Measurements from ENCODE around the gene LTA. TPM values are rescaled to one million over a fixed set of nuclear protein-coding genes. Genes with fewer than 3 reads are reported as not detected.

Gene LTA
- polyA plus RNA-seq, 3 donors = 0.26 to 0.28 TPM; not detected in 1

DNA sequence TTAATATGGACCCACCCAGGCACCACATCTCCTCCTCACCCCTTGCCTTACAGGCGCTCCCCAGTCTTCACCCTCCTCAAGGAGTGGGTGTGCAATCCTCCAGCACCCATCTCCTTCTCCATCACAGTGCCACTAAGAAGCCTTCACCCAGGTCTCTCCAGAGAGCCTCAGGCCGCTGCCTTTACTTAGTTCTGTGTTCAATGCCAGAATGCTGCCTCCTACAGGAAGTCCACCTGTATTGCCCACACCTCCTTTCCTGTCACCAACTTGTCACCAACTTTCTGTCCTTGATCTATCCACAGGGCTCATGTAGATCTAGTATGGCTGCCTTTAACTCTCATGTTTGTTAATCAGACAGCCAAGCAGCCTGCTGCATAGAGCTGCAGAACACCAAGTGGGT, 13.4 kb downstream of the LTA start:
- Mint-ChIP-seq H3K36me3 (peaks cover 25 to 29% of the 10 kb centered on the region in 2 donors), H3K9me3 (peaks cover 0 to 5% (median 0%) of the 10 kb centered on the region in 7 donors), H3K27me3 (ENCODE audit: low read depth in 3 of 3) (peaks cover 0 to 5% (median 3%) of the 10 kb centered on the region in 3 donors), H3K4me1 (peaks cover 85% of the 10 kb centered on the region), H3K4me3 (peak overlapping the region; percentile 97 to 98), H3K27ac (peak overlapping the region; percentile 84 to 97 (median 95))
- H3K27me3 ChIP-seq (ENCODE audit: control insufficient read depth in 2 of 2, insufficient read depth in 2 of 2, low read length in 2 of 2) = no peaks in the 10 kb centered on the region
- peak overlapping the region; percentile 99 for H3K4me2 ChIP-seq (replicated peaks; ENCODE audit: extremely low read depth, low read length, poor library complexity, severe bottlenecking)
- H2AFZ ChIP-seq (ENCODE audit: insufficient read depth, low read depth, low read length, poor library complexity, severe bottlenecking) = peak overlapping the region; percentile 9
- peaks cover 24% of the 10 kb centered on the region for H4K20me1 ChIP-seq (ENCODE audit: insufficient read depth, low read length)
- intact Hi-C loops (cut with micrococcal nuclease) = no loop called here
- peak in 2 of 3 donors; percentile 35 to 50 for DNase-seq
- no peaks in the 10 kb centered on the region for H3K9me3 ChIP-seq (replicated peaks in 1 of 2; ENCODE audit: control insufficient read depth in 1 of 2, insufficient read depth in 1 of 2, low read length in 2 of 2)
- H3K4me3 ChIP-seq (replicated peaks in 1 of 3; ENCODE audit: low read depth in 2 of 3, low read length in 3 of 3) = peak overlapping the region in 1 of 3 experiments; percentile 98
- H3K36me3 ChIP-seq (replicated peaks in 1 of 2; ENCODE audit: control insufficient read depth in 1 of 2, insufficient read depth in 2 of 2, low read length in 2 of 2) = peaks cover 12 to 17% of the 10 kb centered on the region in 2 donors
- peak overlapping the region; percentile 80 to 85 for H3K27ac ChIP-seq (ENCODE audit: low read depth in 1 of 2, low read length in 2 of 2)
- 34% methylated on average over 2 of the region's 2 CpGs for WGBS (ENCODE audit: insufficient coverage)
- peaks cover 77 to 92% of the 10 kb centered on the region in 2 donors for H3K4me1 ChIP-seq (ENCODE audit: control insufficient read depth in 1 of 2, insufficient read depth in 2 of 2, low read length in 2 of 2)
- H3K9ac ChIP-seq (ENCODE audit: insufficient read depth, low read length, poor library complexity, severe bottlenecking) = no peak overlapping the region
- TF ChIP-seq, protein P1, sequence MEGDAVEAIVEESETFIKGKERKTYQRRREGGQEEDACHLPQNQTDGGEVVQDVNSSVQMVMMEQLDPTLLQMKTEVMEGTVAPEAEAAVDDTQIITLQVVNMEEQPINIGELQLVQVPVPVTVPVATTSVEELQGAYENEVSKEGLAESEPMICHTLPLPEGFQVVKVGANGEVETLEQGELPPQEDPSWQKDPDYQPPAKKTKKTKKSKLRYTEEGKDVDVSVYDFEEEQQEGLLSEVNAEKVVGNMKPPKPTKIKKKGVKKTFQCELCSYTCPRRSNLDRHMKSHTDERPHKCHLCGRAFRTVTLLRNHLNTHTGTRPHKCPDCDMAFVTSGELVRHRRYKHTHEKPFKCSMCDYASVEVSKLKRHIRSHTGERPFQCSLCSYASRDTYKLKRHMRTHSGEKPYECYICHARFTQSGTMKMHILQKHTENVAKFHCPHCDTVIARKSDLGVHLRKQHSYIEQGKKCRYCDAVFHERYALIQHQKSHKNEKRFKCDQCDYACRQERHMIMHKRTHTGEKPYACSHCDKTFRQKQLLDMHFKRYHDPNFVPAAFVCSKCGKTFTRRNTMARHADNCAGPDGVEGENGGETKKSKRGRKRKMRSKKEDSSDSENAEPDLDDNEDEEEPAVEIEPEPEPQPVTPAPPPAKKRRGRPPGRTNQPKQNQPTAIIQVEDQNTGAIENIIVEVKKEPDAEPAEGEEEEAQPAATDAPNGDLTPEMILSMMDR (IDR thresholded peaks at IDR 0.05) = peak; percentile 60
- H3K79me2 ChIP-seq (ENCODE audit: insufficient read depth, low read length) = peaks cover 78% of the 10 kb centered on the region

DNA sequence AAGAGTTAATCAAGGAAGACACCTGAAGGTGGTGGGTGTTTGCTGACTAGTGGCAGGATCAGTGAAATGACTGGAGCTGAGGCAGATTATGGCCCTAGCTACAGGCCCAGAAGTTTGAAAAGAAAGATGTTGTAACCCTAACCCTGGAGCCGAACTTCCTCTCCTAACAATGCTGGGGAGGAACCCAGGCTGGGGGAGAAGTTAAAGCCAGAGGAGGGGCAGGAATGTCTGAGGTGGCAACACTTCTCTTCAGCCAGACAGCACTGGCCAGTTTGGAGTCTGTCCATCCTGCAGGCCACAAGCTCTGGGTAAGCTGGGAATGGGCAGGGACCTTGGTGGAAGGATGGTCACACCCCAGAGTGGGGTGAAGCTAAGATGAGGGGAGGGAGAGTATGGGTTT, 13.9 kb downstream of the LTA start, which contains the start of gene LST1:
Gene LST1 (plus strand): TSS at position 270 of the 400 bp plus-strand sequence. CDS start 1,023 bp downstream, outside the sequence.
- intact Hi-C loops (cut with micrococcal nuclease) = loop anchor here in 1 of 2 donors (2.0 kb wide), 1 partner anchor 27 kb away; no protein-coding TSS in a partner anchor
- Histone ChIP-seq H3K79me2 (ENCODE audit: insufficient read depth, low read length) (peaks cover 73% of the 10 kb centered on the region), H3K4me3 (replicated peaks in 1 of 3; ENCODE audit: low read depth in 2 of 3, low read length in 3 of 3) (peak within 1 kb of the TSS; percentile 61 to 98 (median 92)), H3K27ac (ENCODE audit: low read depth in 1 of 2, low read length in 2 of 2) (peak within 1 kb of the TSS; percentile 80 to 85), H4K20me1 (ENCODE audit: insufficient read depth, low read length) (peaks cover 29% of the 10 kb centered on the region), H2AFZ (ENCODE audit: insufficient read depth, low read depth, low read length, poor library complexity, severe bottlenecking) (peak within 1 kb of the TSS; percentile 38), H3K9ac (ENCODE audit: insufficient read depth, low read length, poor library complexity, severe bottlenecking) (peak within 1 kb of the TSS; percentile 73), H3K27me3 (ENCODE audit: control insufficient read depth in 2 of 2, insufficient read depth in 2 of 2, low read length in 2 of 2) (no peaks in the 10 kb centered on the region), H3K4me1 (ENCODE audit: control insufficient read depth in 1 of 2, insufficient read depth in 2 of 2, low read length in 2 of 2) (peaks cover 74 to 88% of the 10 kb centered on the region in 2 donors), H3K4me2 (replicated peaks; ENCODE audit: extremely low read depth, low read length, poor library complexity, severe bottlenecking) (peak within 1 kb of the TSS; percentile 99), H3K9me3 (replicated peaks in 1 of 2; ENCODE audit: control insufficient read depth in 1 of 2, insufficient read depth in 1 of 2, low read length in 2 of 2) (no peaks in the 10 kb centered on the region), H3K36me3 (replicated peaks in 1 of 2; ENCODE audit: control insufficient read depth in 1 of 2, insufficient read depth in 2 of 2, low read length in 2 of 2) (peaks cover 12 to 22% of the 10 kb centered on the region in 2 donors)
- Mint-ChIP-seq H3K9me3 (peaks cover 0 to 4% (median 0%) of the 10 kb centered on the region in 7 donors), H3K27ac (peak within 1 kb of the TSS; percentile 84 to 97 (median 95)), H3K4me1 (peaks cover 87% of the 10 kb centered on the region), H3K4me3 (peak within 1 kb of the TSS; percentile 97 to 98), H3K27me3 (ENCODE audit: low read depth in 3 of 3) (peaks cover 0 to 4% (median 3%) of the 10 kb centered on the region in 3 donors), H3K36me3 (peaks cover 31 to 33% of the 10 kb centered on the region in 2 donors)
- TF ChIP-seq, protein P1 (IDR thresholded peaks at IDR 0.05) = no peak
- no CpG with 5 or more reads among the region's 1 CpG for WGBS (ENCODE audit: insufficient coverage)
- peak; percentile 71 to 87 (median 84) for DNase-seq
